ENCODE measurements around the gene CXCL17. TPM values are rescaled to one million over a fixed set of nuclear protein-coding genes. Genes with fewer than 3 reads are reported as not detected.

Gene CXCL17
- total RNA-seq, 2 donors from 2014 or later: not detected

GRCh38 chr19:42433503-42434260, 9.1 kb downstream of the CXCL17 start:
- no peak overlapping the region for H3K4me3 ChIP-seq
- peak; percentile 79 for DNase-seq (ENCODE audit: low spot score)
- peak; percentile 42 to 71 for TF ChIP-seq CTCF (IDR thresholded peaks at IDR 0.05)
- H3K9me3 ChIP-seq: no peaks in the 10 kb centered on the region
- H3K27me3 ChIP-seq: no peaks in the 10 kb centered on the region
- no peaks in the 10 kb centered on the region for H3K36me3 ChIP-seq
- peak overlapping the region; percentile 16 to 63 for H3K27ac ChIP-seq
- H3K4me1 ChIP-seq: peaks cover 0 to 19% of the 10 kb centered on the region in 2 donors

GRCh38 chr19:42431486-42431885, 11.3 kb downstream of the CXCL17 start:
- TF ChIP-seq CTCF (IDR thresholded peaks at IDR 0.05): no peak
- H3K36me3 ChIP-seq: no peaks in the 10 kb centered on the region
- H3K4me1 ChIP-seq: peaks cover 0 to 19% of the 10 kb centered on the region in 2 donors
- H3K9me3 ChIP-seq: no peaks in the 10 kb centered on the region
- no peak overlapping the region for H3K27ac ChIP-seq
- H3K4me3 ChIP-seq: no peak overlapping the region
- DNase-seq (ENCODE audit: low spot score): no peak
- no peaks in the 10 kb centered on the region for H3K27me3 ChIP-seq

DNA sequence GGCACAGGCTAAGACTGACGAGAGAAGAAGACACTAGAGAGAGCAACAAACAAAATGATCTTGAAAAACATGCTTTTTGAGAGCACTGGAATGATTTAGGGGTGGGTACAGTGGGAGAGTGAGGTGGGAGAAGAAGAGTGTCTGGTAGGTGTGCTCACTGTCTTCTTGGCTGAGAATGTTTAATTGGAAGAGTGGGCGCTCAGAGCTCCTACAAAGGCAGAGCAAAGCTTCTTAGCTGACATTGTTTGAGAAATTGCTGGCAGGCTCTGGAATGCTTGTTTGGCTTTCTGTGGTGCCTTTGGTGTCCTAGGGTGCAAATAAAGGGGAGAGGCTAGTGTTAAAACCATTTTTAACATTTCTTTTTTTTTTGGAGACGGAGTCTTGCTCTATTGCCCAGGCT, 14.1 kb downstream of the CXCL17 start:
- H3K4me3 ChIP-seq: no peak overlapping the region
- DNase-seq (ENCODE audit: low spot score): no peak
- H3K27ac ChIP-seq: no peak overlapping the region
- peaks cover 0 to 31% of the 10 kb centered on the region in 2 donors for H3K4me1 ChIP-seq
- H3K36me3 ChIP-seq: no peaks in the 10 kb centered on the region
- no peaks in the 10 kb centered on the region for H3K9me3 ChIP-seq
- no peaks in the 10 kb centered on the region for H3K27me3 ChIP-seq
- TF ChIP-seq CTCF (IDR thresholded peaks at IDR 0.05): no peak

- no peak within 1 kb of the TSS for H3K4me3 ChIP-seq
- peaks cover 0 to 24% of the 10 kb centered on the region in 2 donors for H3K4me1 ChIP-seq
- TF ChIP-seq CTCF (IDR thresholded peaks at IDR 0.05): no peak
- no peaks in the 10 kb centered on the region for H3K9me3 ChIP-seq
- H3K27ac ChIP-seq: no peak within 1 kb of the TSS
- no peaks in the 10 kb centered on the region for H3K36me3 ChIP-seq
- H3K27me3 ChIP-seq: no peaks in the 10 kb centered on the region
- no peak for DNase-seq (ENCODE audit: low spot score)
Measured at GRCh38 chr19:42427313-42427712, 15.4 kb downstream of the CXCL17 start, which contains the start of gene LIPE. Gene LIPE, minus strand, starts transcription at chr19:42427388. Its CDS starts 239 bp downstream, at chr19:42427149.

DNA sequence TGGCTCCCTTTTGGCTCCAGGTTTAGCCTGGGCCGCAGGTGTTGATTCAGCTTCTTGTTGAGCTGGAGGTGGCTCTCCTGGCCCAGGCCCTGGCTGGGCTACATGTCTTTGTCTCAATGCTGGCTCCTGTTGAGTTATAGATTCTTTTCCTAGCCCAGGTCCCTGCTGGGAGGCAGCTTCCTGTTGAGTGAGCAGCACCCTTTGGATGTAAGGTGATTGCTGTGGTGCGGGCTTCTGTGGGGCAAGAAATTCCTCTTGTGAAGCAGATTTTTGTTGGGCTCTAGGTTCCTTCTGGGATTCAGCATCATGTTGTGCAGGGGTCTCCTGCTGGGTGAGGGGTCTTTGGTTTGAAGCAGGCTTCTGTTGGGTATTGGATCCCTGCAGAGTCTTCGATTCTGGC, 16.1 kb downstream of the CXCL17 start:
- Histone ChIP-seq H3K27me3 (no peaks in the 10 kb centered on the region), H3K36me3 (no peaks in the 10 kb centered on the region), H3K4me1 (peaks cover 0 to 27% of the 10 kb centered on the region in 2 donors), H3K4me3 (no peak overlapping the region), H3K27ac (no peak overlapping the region), H3K9me3 (no peaks in the 10 kb centered on the region)
- no peak for DNase-seq (ENCODE audit: low spot score)
- no peak for TF ChIP-seq CTCF (IDR thresholded peaks at IDR 0.05)
